Skeletal muscle satellite cell (primary cell): ENCODE measurements around the gene CUL9. TPM values are rescaled to one million over a fixed set of nuclear protein-coding genes. Genes with fewer than 3 reads are reported as not detected.
"Not testable (repeated sequence)": the region's sequence is repeated elsewhere in the genome, so short reads cannot be mapped to it uniquely, and the experiment has no call there.

ENCODE experiments used
- H3K27me3 ChIP-seq: 2 replicates; pipeline ENCODE4 v1.7.0; 2013; ENCODE audit warnings: low read length; ENCODE audit not compliant: control insufficient read depth, insufficient read depth
- H3K36me3 ChIP-seq: 2 replicates; pipeline ENCODE4 v1.7.0; 2013; ENCODE audit warnings: mild to moderate bottlenecking, control low read depth, low read length; ENCODE audit not compliant: insufficient read depth
- H3K4me1 ChIP-seq: 2 replicates; pipeline ENCODE4 v1.7.0; 2013; ENCODE audit warnings: low read length; ENCODE audit not compliant: control insufficient read depth, insufficient read depth
- H3K4me2 ChIP-seq: 2 replicates; pipeline ENCODE4 v1.7.0; 2013; ENCODE audit warnings: mild to moderate bottlenecking, low read length
- H3K4me3 ChIP-seq: 2 replicates; pipeline ENCODE4 v1.7.0; 2013; ENCODE audit warnings: low read length
- H3K9ac ChIP-seq: 2 replicates; pipeline ENCODE4 v1.7.0; 2013; ENCODE audit warnings: mild to moderate bottlenecking, low read depth, low read length, moderate library complexity
- H3K9me3 ChIP-seq: replicated peaks from 2 replicates; pipeline ENCODE4 v1.7.0; 2013; ENCODE audit warnings: mild to moderate bottlenecking, control low read depth, low read length
- total RNA-seq: library from RNA; depleted of rRNA; stranded (reverse); fragments of >200 nt; gene quantifications from 2 replicates; pipeline ENCODE4 v1.2.3, GENCODE V29; 2012; rRNA removed

The CUL9 gene
- total RNA-seq: 12.0 and 13.9 TPM in 2 replicates

GRCh38 chr6:43181942-43182860 lies at the start of gene CUL9:
TSS of gene CUL9 (plus strand) at chr6:43182196. CDS start at chr6:43184311, 2,115 bp downstream.
- Histone ChIP-seq H3K27me3 (no peaks in the 10 kb centered on the region), H3K36me3 (peaks cover 46% of the 10 kb centered on the region), H3K4me2 (peak within 1 kb of the TSS; percentile 93), H3K4me1 (peaks cover 20% of the 10 kb centered on the region), H3K9me3 (no peaks in the 10 kb centered on the region), H3K4me3 (peak within 1 kb of the TSS; percentile 85), H3K9ac (peak within 1 kb of the TSS; percentile 83)

DNA sequence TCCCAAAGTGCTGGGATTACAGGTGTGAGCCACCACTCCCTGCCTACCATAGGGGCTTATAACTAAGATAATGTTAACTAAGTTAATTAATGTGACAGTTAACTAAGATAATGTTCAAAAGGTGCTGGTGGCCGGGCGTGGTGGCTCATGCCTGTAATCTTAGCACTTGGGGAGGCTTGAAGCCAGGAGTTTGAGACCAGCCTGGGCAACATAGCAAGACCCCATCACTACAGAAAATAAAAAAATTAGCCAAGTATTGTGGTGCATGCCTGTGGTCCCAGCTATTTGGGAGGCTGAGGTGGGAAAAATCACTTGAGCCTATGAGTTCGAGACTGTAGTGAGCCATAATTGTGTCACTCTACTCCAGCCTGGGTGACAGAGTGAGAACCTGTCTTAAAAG lies 43.7 kb upstream of the CUL9 start:
- Histone ChIP-seq H3K9ac (no peak overlapping the region), H3K4me1 (no peaks in the 10 kb centered on the region), H3K4me2 (no peak overlapping the region), H3K27me3 (no peaks in the 10 kb centered on the region), H3K36me3 (no peaks in the 10 kb centered on the region), H3K9me3 (no peaks in the 10 kb centered on the region), H3K4me3 (no peak overlapping the region)

DNA sequence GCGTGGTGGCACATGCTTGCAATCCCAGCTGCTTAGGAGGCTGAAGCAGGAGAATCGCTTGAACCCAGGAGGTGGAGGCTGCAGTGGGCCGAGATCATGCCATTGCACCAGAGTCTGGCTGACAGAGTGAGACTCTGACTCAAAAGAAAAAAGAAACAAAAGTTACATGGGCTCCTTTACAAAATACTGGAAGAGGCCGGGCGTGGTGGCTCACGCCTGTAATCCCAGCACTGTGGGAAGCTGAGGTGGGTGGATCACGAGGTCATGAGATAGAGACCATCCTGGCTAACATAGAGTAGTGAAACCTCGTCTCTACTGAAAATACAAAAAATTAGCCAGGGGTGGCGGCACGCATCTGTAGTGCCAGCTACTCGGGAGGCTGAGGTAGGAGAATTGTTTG lies 42.0 kb upstream of the CUL9 start:
- not testable (repeated sequence) for H3K9me3 ChIP-seq, H3K4me2 ChIP-seq, H3K4me1 ChIP-seq, H3K9ac ChIP-seq, H3K27me3 ChIP-seq, H3K36me3 ChIP-seq, H3K4me3 ChIP-seq

DNA sequence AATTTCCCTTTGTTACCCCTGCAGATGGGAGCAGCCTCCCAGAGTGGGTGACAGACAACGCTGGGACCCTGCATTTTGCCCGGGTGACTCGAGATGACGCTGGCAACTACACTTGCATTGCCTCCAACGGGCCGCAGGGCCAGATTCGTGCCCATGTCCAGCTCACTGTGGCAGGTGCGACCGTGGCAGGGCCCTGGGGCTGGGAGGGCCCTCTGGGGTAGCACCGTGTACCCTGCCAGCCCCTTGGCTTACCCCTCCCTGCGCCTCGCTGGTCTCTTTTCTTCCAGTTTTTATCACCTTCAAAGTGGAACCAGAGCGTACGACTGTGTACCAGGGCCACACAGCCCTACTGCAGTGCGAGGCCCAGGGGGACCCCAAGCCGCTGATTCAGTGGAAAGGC lies 40.4 kb upstream of the CUL9 start:
- H3K36me3 ChIP-seq: peaks cover 10% of the 10 kb centered on the region
- H3K4me2 ChIP-seq: no peak overlapping the region
- H3K4me3 ChIP-seq: no peak overlapping the region
- peaks cover 3% of the 10 kb centered on the region for H3K4me1 ChIP-seq
- no peak overlapping the region for H3K9ac ChIP-seq
- no peaks in the 10 kb centered on the region for H3K9me3 ChIP-seq
- no peaks in the 10 kb centered on the region for H3K27me3 ChIP-seq

DNA sequence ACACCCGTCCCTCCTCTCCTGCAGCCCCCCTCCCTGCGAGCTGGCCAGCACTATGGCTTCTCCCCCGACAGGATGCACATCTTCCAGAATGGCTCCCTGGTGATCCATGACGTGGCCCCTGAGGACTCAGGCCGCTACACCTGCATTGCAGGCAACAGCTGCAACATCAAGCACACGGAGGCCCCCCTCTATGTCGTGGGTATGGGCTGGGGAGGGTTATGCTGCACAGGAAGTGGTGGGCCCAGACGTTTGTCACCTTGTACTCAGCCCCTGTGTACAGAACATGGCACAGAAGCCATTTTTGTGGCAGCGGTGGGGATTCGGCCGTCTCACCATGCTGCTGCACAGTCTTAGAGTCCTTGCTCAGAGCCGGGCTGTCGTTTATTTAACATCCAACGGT lies 39.9 kb upstream of the CUL9 start:
- H3K27me3 ChIP-seq: no peaks in the 10 kb centered on the region
- H3K4me1 ChIP-seq: peaks cover 3% of the 10 kb centered on the region
- H3K4me3 ChIP-seq: no peak overlapping the region
- H3K36me3 ChIP-seq: peaks cover 10% of the 10 kb centered on the region
- H3K4me2 ChIP-seq: no peak overlapping the region
- no peak overlapping the region for H3K9ac ChIP-seq
- no peaks in the 10 kb centered on the region for H3K9me3 ChIP-seq

GRCh38 chr6:43143235-43144128 lies 38.5 kb upstream of the CUL9 start:
- Histone ChIP-seq H3K4me2 (peak overlapping the region; percentile 47), H3K9me3 (no peaks in the 10 kb centered on the region), H3K27me3 (no peaks in the 10 kb centered on the region), H3K4me1 (peaks cover 3% of the 10 kb centered on the region), H3K9ac (no peak overlapping the region), H3K4me3 (no peak overlapping the region), H3K36me3 (peaks cover 10% of the 10 kb centered on the region)

DNA sequence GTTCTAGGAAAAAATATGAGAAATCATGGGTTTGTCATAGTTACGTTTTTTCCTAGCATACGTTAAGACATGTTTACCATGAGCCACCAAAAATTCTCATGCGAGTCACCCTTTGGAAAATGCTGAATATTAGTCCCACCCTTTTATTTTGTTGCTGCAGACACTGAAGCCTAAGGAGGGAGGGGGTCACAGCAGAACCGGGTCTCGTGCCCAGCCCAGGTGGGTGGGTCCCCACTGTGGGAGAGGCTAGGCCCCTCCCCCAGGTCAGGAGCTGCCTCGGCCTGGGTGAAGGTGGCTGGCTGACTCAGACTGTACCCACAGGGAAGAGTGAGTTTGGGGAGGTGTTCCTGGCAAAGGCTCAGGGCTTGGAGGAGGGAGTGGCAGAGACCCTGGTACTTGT lies 37.1 kb upstream of the CUL9 start:
- Histone ChIP-seq H3K27me3 (no peaks in the 10 kb centered on the region), H3K36me3 (peaks cover 10% of the 10 kb centered on the region), H3K4me3 (no peak overlapping the region), H3K9me3 (no peaks in the 10 kb centered on the region), H3K4me2 (no peak overlapping the region), H3K4me1 (peaks cover 3% of the 10 kb centered on the region), H3K9ac (no peak overlapping the region)

DNA sequence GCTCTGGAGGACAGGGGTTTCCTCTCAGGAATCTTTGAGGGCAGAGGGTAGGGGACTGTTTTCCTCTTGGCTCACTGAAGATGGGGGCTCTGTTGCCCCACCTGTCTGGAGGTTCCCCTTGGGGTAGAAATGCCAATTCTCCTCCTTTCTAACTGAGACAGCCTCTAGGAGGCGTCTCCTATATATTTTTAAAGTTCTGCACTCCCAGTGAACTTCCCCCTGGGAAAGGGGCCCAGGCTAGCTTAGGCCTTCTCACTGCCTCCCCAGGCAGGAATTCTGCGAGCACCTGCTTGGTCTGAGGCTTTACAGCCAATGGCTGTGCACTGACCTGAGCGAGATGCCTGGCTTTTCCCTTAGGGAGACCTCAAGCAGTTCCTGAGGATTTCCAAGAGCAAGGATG lies 35.7 kb upstream of the CUL9 start:
- H3K9ac ChIP-seq: no peak overlapping the region
- H3K9me3 ChIP-seq: no peaks in the 10 kb centered on the region
- H3K36me3 ChIP-seq: peaks cover 10% of the 10 kb centered on the region
- peaks cover 3% of the 10 kb centered on the region for H3K4me1 ChIP-seq
- H3K4me3 ChIP-seq: no peak overlapping the region
- H3K27me3 ChIP-seq: no peaks in the 10 kb centered on the region
- H3K4me2 ChIP-seq: no peak overlapping the region

DNA sequence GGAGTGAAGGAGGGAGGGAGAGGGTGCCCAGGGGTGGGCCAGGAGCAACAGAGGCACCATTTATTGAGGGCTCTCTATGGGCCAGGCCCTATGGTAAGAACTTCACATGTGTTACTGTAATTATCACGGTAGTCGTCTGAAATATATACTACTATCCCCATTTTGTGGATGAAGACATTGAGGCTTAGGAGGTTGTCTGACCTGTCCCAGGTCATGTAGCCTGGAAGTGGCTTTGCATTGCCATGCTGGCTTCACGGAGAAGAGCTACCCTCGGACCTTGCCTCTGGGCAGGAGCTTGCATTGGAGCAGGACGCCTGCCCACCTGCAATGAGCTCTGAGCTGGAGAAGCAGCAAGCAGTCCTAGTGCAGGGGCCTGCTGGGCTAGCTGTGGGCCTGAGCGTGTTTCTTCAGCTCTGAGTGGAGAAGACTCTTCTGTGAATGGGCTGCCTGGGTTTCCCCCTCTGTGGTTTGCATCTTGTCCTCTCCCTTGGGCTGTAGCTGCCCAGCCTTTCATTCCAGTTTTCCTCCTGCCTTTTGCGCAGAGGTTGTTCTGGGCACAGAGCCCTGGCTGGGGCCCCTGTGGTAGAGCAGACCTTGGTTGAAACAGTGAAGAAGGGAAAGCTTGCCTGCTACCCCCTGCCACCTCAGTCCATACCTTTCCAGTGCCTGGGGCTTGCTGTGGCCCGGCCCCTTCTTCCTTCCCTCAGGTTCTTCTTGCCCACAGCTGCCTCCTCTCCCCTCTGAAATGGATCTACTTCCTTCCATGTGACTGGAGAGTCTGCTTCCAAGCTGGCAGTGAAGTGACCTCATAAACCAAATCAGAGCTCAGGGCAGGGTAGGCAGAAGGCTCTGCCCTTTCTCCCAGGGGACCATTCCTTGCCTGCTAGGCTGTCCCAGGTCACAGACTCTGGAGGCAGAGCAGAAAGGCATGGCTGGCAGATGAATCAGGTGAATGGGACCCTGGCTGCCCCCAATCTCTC lies 35.0 kb upstream of the CUL9 start:
- H3K9me3 ChIP-seq: no peaks in the 10 kb centered on the region
- H3K4me2 ChIP-seq: no peak overlapping the region
- H3K27me3 ChIP-seq: no peaks in the 10 kb centered on the region
- peaks cover 3% of the 10 kb centered on the region for H3K4me1 ChIP-seq
- H3K36me3 ChIP-seq: peaks cover 10% of the 10 kb centered on the region
- H3K4me3 ChIP-seq: no peak overlapping the region
- no peak overlapping the region for H3K9ac ChIP-seq

DNA sequence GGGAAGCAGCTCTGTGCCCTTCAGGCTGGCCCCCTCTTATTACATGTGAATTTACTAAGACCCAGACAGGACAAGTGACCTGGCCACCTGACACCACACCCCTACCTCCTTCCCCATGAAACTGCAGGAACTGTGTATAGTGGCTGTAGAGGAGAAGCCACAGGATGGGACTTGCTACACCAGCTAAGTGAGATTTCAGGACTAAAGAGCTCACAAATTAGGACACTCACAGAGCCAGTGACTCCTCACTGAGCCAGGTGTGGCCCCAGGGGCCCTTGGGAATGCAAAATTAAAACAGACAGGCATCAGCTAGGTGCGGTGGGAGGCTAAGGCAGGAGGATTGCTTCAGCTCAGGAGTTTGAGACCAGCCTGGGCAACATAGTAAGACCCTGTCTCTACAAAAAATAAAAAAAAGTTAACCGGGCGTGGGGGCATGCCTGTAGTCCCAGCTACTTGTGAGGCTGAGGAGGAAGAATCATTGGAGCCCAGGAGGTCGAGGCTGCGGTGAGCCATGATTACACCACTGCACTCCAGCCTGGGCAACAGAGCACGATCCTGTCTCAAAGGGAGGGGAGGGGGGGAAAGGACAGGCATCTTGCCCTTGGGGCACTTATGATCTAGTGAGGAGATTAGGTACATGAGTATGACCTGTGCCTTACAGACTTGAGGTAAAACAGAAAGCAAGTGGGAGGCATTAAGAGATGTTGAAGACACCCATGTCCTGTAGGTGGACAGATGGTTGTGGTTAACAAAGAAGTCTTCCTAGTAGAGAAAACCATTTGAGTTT lies 34.1 kb upstream of the CUL9 start:
- Histone ChIP-seq H3K36me3 (peaks cover 10% of the 10 kb centered on the region), H3K9ac (no peak overlapping the region), H3K4me2 (no peak overlapping the region), H3K4me3 (no peak overlapping the region), H3K9me3 (no peaks in the 10 kb centered on the region), H3K4me1 (peaks cover 3% of the 10 kb centered on the region), H3K27me3 (no peaks in the 10 kb centered on the region)
